Thyroid gland (tissue), 4 donors: ENCODE data around the gene KRT78.
A peak's percentile ranks its signal among the peaks of the same experiment; 100 is the strongest.

Experiments
- POLR2A ChIP-seq, 2 donors: fragments of 450-650 bp; IDR thresholded peaks; one replicate each; pipeline ENCODE4 v1.6.1; 2017; ENCODE audit warnings: antibody characterized with exemption in 2 of 2, mild to moderate bottlenecking in 2 of 2, moderate library complexity in 1 of 2
- TF ChIP-seq, protein P1 (sequence below), 6 experiments: fragments of 200-600 bp in 3 of 6; fragments of 450-650 bp in 3 of 6; sonication (generic) in 3 of 6; IDR thresholded peaks; one replicate each; pipeline ENCODE4 v1.5.1; 2016 to 2019; ENCODE audit warnings: antibody characterized with exemption in 6 of 6, mild to moderate bottlenecking in 2 of 6, inconsistent platforms in 1 of 6, moderate library complexity in 1 of 6

- TF ChIP-seq, protein P1, sequence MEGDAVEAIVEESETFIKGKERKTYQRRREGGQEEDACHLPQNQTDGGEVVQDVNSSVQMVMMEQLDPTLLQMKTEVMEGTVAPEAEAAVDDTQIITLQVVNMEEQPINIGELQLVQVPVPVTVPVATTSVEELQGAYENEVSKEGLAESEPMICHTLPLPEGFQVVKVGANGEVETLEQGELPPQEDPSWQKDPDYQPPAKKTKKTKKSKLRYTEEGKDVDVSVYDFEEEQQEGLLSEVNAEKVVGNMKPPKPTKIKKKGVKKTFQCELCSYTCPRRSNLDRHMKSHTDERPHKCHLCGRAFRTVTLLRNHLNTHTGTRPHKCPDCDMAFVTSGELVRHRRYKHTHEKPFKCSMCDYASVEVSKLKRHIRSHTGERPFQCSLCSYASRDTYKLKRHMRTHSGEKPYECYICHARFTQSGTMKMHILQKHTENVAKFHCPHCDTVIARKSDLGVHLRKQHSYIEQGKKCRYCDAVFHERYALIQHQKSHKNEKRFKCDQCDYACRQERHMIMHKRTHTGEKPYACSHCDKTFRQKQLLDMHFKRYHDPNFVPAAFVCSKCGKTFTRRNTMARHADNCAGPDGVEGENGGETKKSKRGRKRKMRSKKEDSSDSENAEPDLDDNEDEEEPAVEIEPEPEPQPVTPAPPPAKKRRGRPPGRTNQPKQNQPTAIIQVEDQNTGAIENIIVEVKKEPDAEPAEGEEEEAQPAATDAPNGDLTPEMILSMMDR (IDR thresholded peaks at IDR 0.05): no peak
- peak in 1 of 2 donors; percentile 63 for TF ChIP-seq POLR2A (IDR thresholded peaks at IDR 0.05)
Observed at GRCh38 chr12:52873832-52874572, 25.2 kb upstream of the KRT78 start.
